ENCODE data around the gene ELK3.

Gene ELK3

GRCh38 chr12:96156211-96156610 is 38.0 kb upstream of the ELK3 start:
- H3K27ac ChIP-seq: no peak overlapping the region
- TF ChIP-seq ZFX (IDR thresholded peaks at IDR 0.05) (no peak), CTCF (conservative IDR thresholded peaks at IDR 0.05) (no peak)

GRCh38 chr12:96157427-96157826 is 36.7 kb upstream of the ELK3 start:
- no peak overlapping the region for H3K27ac ChIP-seq
- no peak for TF ChIP-seq ZFX (IDR thresholded peaks at IDR 0.05)
- no peak for TF ChIP-seq CTCF (conservative IDR thresholded peaks at IDR 0.05)

- no peak overlapping the region for H3K27ac ChIP-seq
- TF ChIP-seq ZFX (IDR thresholded peaks at IDR 0.05): no peak
- TF ChIP-seq CTCF (conservative IDR thresholded peaks at IDR 0.05): no peak
Observed at GRCh38 chr12:96164951-96165811, 29.0 kb upstream of the ELK3 start.

GRCh38 chr12:96166765-96167164 is 27.4 kb upstream of the ELK3 start:
- no peak overlapping the region for H3K27ac ChIP-seq
- TF ChIP-seq CTCF (conservative IDR thresholded peaks at IDR 0.05): no peak
- TF ChIP-seq ZFX (IDR thresholded peaks at IDR 0.05): no peak

- H3K27ac ChIP-seq: no peak overlapping the region
- TF ChIP-seq CTCF (conservative IDR thresholded peaks at IDR 0.05): no peak
- no peak for TF ChIP-seq ZFX (IDR thresholded peaks at IDR 0.05)
Observed at GRCh38 chr12:96167492-96167891, 26.7 kb upstream of the ELK3 start.

GRCh38 chr12:96170328-96170727 is 23.8 kb upstream of the ELK3 start:
- no peak overlapping the region for H3K27ac ChIP-seq
- TF ChIP-seq CTCF (conservative IDR thresholded peaks at IDR 0.05) (no peak), ZFX (IDR thresholded peaks at IDR 0.05) (no peak)

- H3K27ac ChIP-seq: no peak overlapping the region
- TF ChIP-seq ZFX (IDR thresholded peaks at IDR 0.05) (no peak), CTCF (conservative IDR thresholded peaks at IDR 0.05) (no peak)
Observed at GRCh38 chr12:96170762-96171161, 23.4 kb upstream of the ELK3 start.

Measured in C4-2B (cell line).